ENCODE data around the gene ZFP62.

DNA sequence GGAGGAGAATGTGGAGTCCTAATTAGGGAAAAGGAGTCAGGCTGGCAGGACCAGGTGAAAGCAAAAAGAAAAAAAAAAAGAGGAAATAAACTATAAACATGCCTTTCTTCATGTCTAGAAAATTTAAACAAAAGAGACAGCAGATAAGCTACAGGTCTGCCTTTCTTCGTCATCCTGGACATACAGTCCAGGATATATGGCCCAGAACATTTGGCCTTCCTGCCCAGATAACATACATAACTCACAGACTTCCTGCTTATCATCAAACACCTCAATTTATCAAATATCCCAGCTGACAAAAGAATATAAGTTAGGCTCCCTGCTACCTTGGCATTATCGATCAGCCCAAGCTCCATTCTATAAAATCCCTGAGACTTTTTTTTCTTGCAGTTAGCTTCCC lies 49.1 kb upstream of the ZFP62 start:
- TF ChIP-seq EZH2 (IDR thresholded peaks at IDR 0.05; ENCODE audit: low read depth, low read length, severe bottlenecking): no peak
- TF ChIP-seq, protein P1, sequence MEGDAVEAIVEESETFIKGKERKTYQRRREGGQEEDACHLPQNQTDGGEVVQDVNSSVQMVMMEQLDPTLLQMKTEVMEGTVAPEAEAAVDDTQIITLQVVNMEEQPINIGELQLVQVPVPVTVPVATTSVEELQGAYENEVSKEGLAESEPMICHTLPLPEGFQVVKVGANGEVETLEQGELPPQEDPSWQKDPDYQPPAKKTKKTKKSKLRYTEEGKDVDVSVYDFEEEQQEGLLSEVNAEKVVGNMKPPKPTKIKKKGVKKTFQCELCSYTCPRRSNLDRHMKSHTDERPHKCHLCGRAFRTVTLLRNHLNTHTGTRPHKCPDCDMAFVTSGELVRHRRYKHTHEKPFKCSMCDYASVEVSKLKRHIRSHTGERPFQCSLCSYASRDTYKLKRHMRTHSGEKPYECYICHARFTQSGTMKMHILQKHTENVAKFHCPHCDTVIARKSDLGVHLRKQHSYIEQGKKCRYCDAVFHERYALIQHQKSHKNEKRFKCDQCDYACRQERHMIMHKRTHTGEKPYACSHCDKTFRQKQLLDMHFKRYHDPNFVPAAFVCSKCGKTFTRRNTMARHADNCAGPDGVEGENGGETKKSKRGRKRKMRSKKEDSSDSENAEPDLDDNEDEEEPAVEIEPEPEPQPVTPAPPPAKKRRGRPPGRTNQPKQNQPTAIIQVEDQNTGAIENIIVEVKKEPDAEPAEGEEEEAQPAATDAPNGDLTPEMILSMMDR (IDR thresholded peaks at IDR 0.05; ENCODE audit: control extremely low read depth in 1 of 3, insufficient read depth in 1 of 3, low read depth in 1 of 3, low read length in 3 of 3): no peak
- no peak for TF ChIP-seq HDAC2 (IDR thresholded peaks at IDR 0.05; ENCODE audit: borderline replicate concordance in 1 of 2, low read depth in 2 of 2, low read length in 2 of 2)
- TF ChIP-seq CHD2 (IDR thresholded peaks at IDR 0.05; ENCODE audit: low read length): no peak
- TF ChIP-seq, protein P2, sequence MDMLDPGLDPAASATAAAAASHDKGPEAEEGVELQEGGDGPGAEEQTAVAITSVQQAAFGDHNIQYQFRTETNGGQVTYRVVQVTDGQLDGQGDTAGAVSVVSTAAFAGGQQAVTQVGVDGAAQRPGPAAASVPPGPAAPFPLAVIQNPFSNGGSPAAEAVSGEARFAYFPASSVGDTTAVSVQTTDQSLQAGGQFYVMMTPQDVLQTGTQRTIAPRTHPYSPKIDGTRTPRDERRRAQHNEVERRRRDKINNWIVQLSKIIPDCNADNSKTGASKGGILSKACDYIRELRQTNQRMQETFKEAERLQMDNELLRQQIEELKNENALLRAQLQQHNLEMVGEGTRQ (IDR thresholded peaks at IDR 0.05; ENCODE audit: low read length): no peak
- no peak for TF ChIP-seq PHF8 (conservative IDR thresholded peaks at IDR 0.05; ENCODE audit: low read depth, low read length)
- TF ChIP-seq POLR2AphosphoS5 (IDR thresholded peaks at IDR 0.05; ENCODE audit: low read depth, low read length): no peak

Data from H1 (cell line).